Right atrium auricular region (tissue), 2 donors: ENCODE results near the gene GDI1. TPM values are rescaled to one million over a fixed set of nuclear protein-coding genes. Genes with fewer than 3 reads are reported as not detected.
A peak's percentile ranks its signal among the peaks of the same experiment; 100 is the strongest.

Source experiments
- DNase-seq: peaks from one replicate; pipeline ENCODE4 v3.0.0-alpha.2; 2019; ENCODE audit warnings: low spot score
- H3K27ac ChIP-seq, 2 donors: fragments of 200-600 bp; sonication (generic); 1 replicate in 1 of 2; 2 replicates in 1 of 2; pipeline ENCODE4 v1.5.1; 2016 to 2019
- H3K27me3 ChIP-seq, 2 donors: fragments of 200-600 bp; sonication (generic); one replicate each; pipeline versions ENCODE4 v1.5.1 to v1.6.0; 2017 to 2019
- H3K36me3 ChIP-seq: fragments of 200-600 bp; sonication (generic); one replicate; pipeline ENCODE4 v1.5.1; 2016
- H3K4me1 ChIP-seq, 2 donors: fragments of 200-600 bp; sonication (generic); one replicate each; pipeline versions ENCODE4 v1.5.1 to v1.6.0; 2017 to 2019
- H3K4me3 ChIP-seq, 2 donors: fragments of 200-600 bp; sonication (generic); 1 replicate in 1 of 2; 2 replicates in 1 of 2; pipeline ENCODE4 v1.5.1; 2017 to 2019; ENCODE audit warnings: mild to moderate bottlenecking in 1 of 2, moderate library complexity in 1 of 2
- H3K9me3 ChIP-seq, 2 donors: fragments of 200-600 bp; sonication (generic); one replicate each; pipeline ENCODE4 v1.5.1; 2019
- CTCF ChIP-seq, 2 donors: fragments of 200-600 bp; sonication (generic); IDR thresholded peaks; one replicate each; pipeline ENCODE4 v1.5.1; 2019; ENCODE audit warnings: antibody characterized with exemption in 2 of 2
- total RNA-seq, 2 donors: library from RNA; depleted of rRNA; stranded (reverse); fragments of >200 nt; gene quantifications; one replicate each; pipeline ENCODE4 v1.1.0, GENCODE V29; 2016

GDI1 gene
- total RNA-seq, 2 donors from 2014 or later = 73.8 to 116 TPM

GRCh38 chrX:154452823-154453222 is 15.9 kb downstream of the GDI1 start:
- no peak for TF ChIP-seq CTCF (IDR thresholded peaks at IDR 0.05)
- Histone ChIP-seq H3K4me3 (no peak overlapping the region), H3K27ac (no peak overlapping the region), H3K9me3 (no peaks in the 10 kb centered on the region), H3K36me3 (peaks cover 15% of the 10 kb centered on the region), H3K27me3 (no peaks in the 10 kb centered on the region), H3K4me1 (no peaks in the 10 kb centered on the region)
- no peak for DNase-seq

GRCh38 chrX:154457491-154458115 is 20.6 kb downstream of the GDI1 start:
- Histone ChIP-seq H3K4me3 (peak overlapping the region; percentile 42 to 66), H3K27me3 (no peaks in the 10 kb centered on the region), H3K9me3 (no peaks in the 10 kb centered on the region), H3K27ac (peak overlapping the region; percentile 72 to 74), H3K36me3 (peaks cover 8% of the 10 kb centered on the region), H3K4me1 (peaks cover 0 to 5% of the 10 kb centered on the region in 2 donors)
- no peak for TF ChIP-seq CTCF (IDR thresholded peaks at IDR 0.05)
- no peak for DNase-seq

GRCh38 chrX:154458116-154458953 is 21.4 kb downstream of the GDI1 start, which contains the start of gene PLXNA3:
Gene PLXNA3, plus strand, starts transcription at chrX:154458281. Its CDS starts 1,903 bp downstream, at chrX:154460184.
- Histone ChIP-seq H3K4me3 (peak within 1 kb of the TSS; percentile 42 to 66), H3K4me1 (peaks cover 0 to 5% of the 10 kb centered on the region in 2 donors)

GRCh38 chrX:154458954-154459778 is 22.2 kb downstream of the GDI1 start:
- Histone ChIP-seq H3K4me1 (peaks cover 0 to 5% of the 10 kb centered on the region in 2 donors), H3K27ac (peak overlapping the region; percentile 72 to 74), H3K36me3 (peaks cover 8% of the 10 kb centered on the region), H3K4me3 (peak overlapping the region; percentile 38 to 66), H3K9me3 (no peaks in the 10 kb centered on the region), H3K27me3 (no peaks in the 10 kb centered on the region)
- no peak for DNase-seq
- no peak for TF ChIP-seq CTCF (IDR thresholded peaks at IDR 0.05)

More at GRCh38 chrX:154458116-154458953, 21.4 kb downstream of the GDI1 start, which contains the start of gene PLXNA3:
- H3K36me3 ChIP-seq = peaks cover 8% of the 10 kb centered on the region
- no peak for DNase-seq
- no peaks in the 10 kb centered on the region for H3K9me3 ChIP-seq
- peak within 1 kb of the TSS; percentile 72 to 74 for H3K27ac ChIP-seq
- no peaks in the 10 kb centered on the region for H3K27me3 ChIP-seq
- no peak for TF ChIP-seq CTCF (IDR thresholded peaks at IDR 0.05)

- Histone ChIP-seq H3K9me3 (no peaks in the 10 kb centered on the region), H3K4me3 (peak overlapping the region in 1 of 2 donors; percentile 66), H3K27me3 (no peaks in the 10 kb centered on the region), H3K4me1 (peaks cover 0 to 5% of the 10 kb centered on the region in 2 donors), H3K27ac (peak overlapping the region; percentile 23 to 35), H3K36me3 (peaks cover 8% of the 10 kb centered on the region)
- TF ChIP-seq CTCF (IDR thresholded peaks at IDR 0.05) = no peak
- DNase-seq = no peak
These were observed 22.9 kb downstream of the GDI1 start for GRCh38 chrX:154459832-154460231.
